Endothelial cell of umbilical vein (primary cell): Measurements from ENCODE around the gene TMUB2. TPM values are rescaled to one million over a fixed set of nuclear protein-coding genes. Genes with fewer than 3 reads are reported as not detected.

Source experiments
- BruUV-seq: library from RNA; stranded (reverse); fragments of 400-500 nt; replicated peaks from 2 replicates; lab custom pipeline; 2021; lab: Mats Ljungman, UMichigan
- CTCF ChIA-PET: fragments of 300-600, 350-600 bp; sonication (Branson Sonifier 250); formaldehyde crosslinking; loops from one replicate; lab custom pipeline; 2021; ENCODE audit warnings: antibody characterized with exemption, inconsistent platforms; lab: Charles Lee
- POLR2A ChIA-PET: fragments of 300-600, 350-600 bp; sonication (Branson Sonifier 250); formaldehyde crosslinking; loops from one replicate; lab custom pipeline; 2021; ENCODE audit warnings: antibody characterized with exemption, inconsistent platforms; lab: Charles Lee
- DNase-seq: peaks from one replicate; pipeline ENCODE4 v3.0.0-alpha.2; 2011; ENCODE audit warnings: low read depth, low spot score
- FAIRE-seq: peaks from 2 replicates; lab custom pipeline; 2011; peaks lifted over from hg19 to GRCh38; lab: Jason Lieb, UNC
- H2AFZ ChIP-seq: 2 replicates; pipeline ENCODE4 v1.6.0; 2012; ENCODE audit warnings: low read depth, low read length, control low read depth, inconsistent platforms
- H3K27ac ChIP-seq: 2 replicates; pipeline ENCODE4 v1.5.1; 2011; ENCODE audit warnings: low read depth, mild to moderate bottlenecking, control low read depth, low read length, moderate library complexity; ENCODE audit not compliant: insufficient read depth
- H3K27me3 ChIP-seq, 2 experiments: 2 replicates each; pipeline versions ENCODE4 v1.6.0 to v1.6.1; 2011; ENCODE audit warnings: low read length in 2 of 2, mixed read lengths in 1 of 2; ENCODE audit not compliant: control insufficient read depth in 2 of 2, insufficient read depth in 2 of 2
- H3K36me3 ChIP-seq, 2 experiments: 2 replicates in 1 of 2; 3 replicates in 1 of 2; pipeline ENCODE4 v1.5.1; 2011; ENCODE audit warnings: low read length in 2 of 2, mild to moderate bottlenecking in 1 of 2, moderate library complexity in 1 of 2; ENCODE audit not compliant: control insufficient read depth in 2 of 2, insufficient read depth in 2 of 2; ENCODE audit errors: extremely low read depth in 1 of 2
- H3K4me1 ChIP-seq: 3 replicates; pipeline ENCODE4 v1.5.1; 2011; ENCODE audit warnings: mild to moderate bottlenecking, low read length; ENCODE audit not compliant: control insufficient read depth, insufficient read depth; ENCODE audit errors: extremely low read depth
- H3K4me2 ChIP-seq: 2 replicates; pipeline ENCODE4 v1.6.1; 2011; ENCODE audit warnings: low read length, control low read depth, mixed read lengths; ENCODE audit not compliant: insufficient read depth
- H3K4me3 ChIP-seq, 3 experiments: fragments of 200-600 bp in 1 of 3; sonication (generic), shearing (Covaris generic) in 1 of 3; replicated peaks in 1 of 3; 2 replicates each; pipeline ENCODE4 v1.5.1; 2011 to 2016; ENCODE audit warnings: control low read depth in 3 of 3, low read length in 3 of 3, mild to moderate bottlenecking in 2 of 3, inconsistent platforms in 1 of 3, low read depth in 1 of 3, moderate library complexity in 1 of 3; ENCODE audit not compliant: insufficient read depth in 1 of 3
- H3K79me2 ChIP-seq: 2 replicates; pipeline ENCODE4 v1.6.0; 2012; ENCODE audit warnings: low read length, inconsistent platforms; ENCODE audit not compliant: control insufficient read depth, insufficient read depth
- H3K9ac ChIP-seq: replicated peaks from 2 replicates; pipeline ENCODE3; 2011; ENCODE audit warnings: low read length, control low read depth; ENCODE audit not compliant: insufficient read depth; ENCODE audit errors: extremely low read depth
- H3K9me1 ChIP-seq: replicated peaks from 3 replicates; pipeline ENCODE4 v1.6.0; 2011; ENCODE audit warnings: mild to moderate bottlenecking, low read length; ENCODE audit not compliant: control insufficient read depth, insufficient read depth; ENCODE audit errors: extremely low read depth
- H3K9me3 ChIP-seq: replicated peaks from 2 replicates; pipeline ENCODE4 v1.5.1; 2012; ENCODE audit warnings: low read length, inconsistent platforms; ENCODE audit not compliant: control insufficient read depth, insufficient read depth
- H4K20me1 ChIP-seq: replicated peaks from 2 replicates; pipeline ENCODE3; 2011; ENCODE audit warnings: mild to moderate bottlenecking, low read length; ENCODE audit not compliant: control insufficient read depth, insufficient read depth; ENCODE audit errors: extremely low read depth
- EZH2 ChIP-seq: IDR thresholded peaks from 2 replicates; pipeline ENCODE4 v1.6.1; 2012; ENCODE audit warnings: borderline replicate concordance, low read depth, mild to moderate bottlenecking, moderate library complexity, low read length, inconsistent platforms; ENCODE audit not compliant: severe bottlenecking
- FOS ChIP-seq: IDR thresholded peaks from 2 replicates; pipeline ENCODE4 v1.6.1; 2011; ENCODE audit warnings: mild to moderate bottlenecking, low read length, moderate library complexity, borderline replicate concordance; ENCODE audit not compliant: insufficient read depth
- GATA2 ChIP-seq: IDR thresholded peaks from 2 replicates; pipeline ENCODE4 v1.7.0; 2011; ENCODE audit warnings: low read depth, mild to moderate bottlenecking, moderate library complexity, mixed read lengths, low read length; ENCODE audit not compliant: insufficient read length, insufficient read depth
- MYC ChIP-seq: IDR thresholded peaks from one replicate; pipeline ENCODE4 v1.6.1; 2011; ENCODE audit warnings: mild to moderate bottlenecking, low read depth, low read length
- POLR2A ChIP-seq: IDR thresholded peaks from 2 replicates; pipeline ENCODE4 v1.6.1; 2012; ENCODE audit warnings: low read depth, mild to moderate bottlenecking, control low read depth, low read length
- dilution Hi-C: fragments of 300-500 bp; cut with MboI; formaldehyde crosslinking; loops from one replicate; pipeline ENCODE4 v1.15.0; 2019; ENCODE audit warnings: low sequenced_read_pairs; ENCODE audit not compliant: extremely low pct_ligation_motif_present
- intact Hi-C: fragments of 100-400 bp; cut with micrococcal nuclease; formaldehyde crosslinking; loops from one replicate; pipeline ENCODE4 v1.10.0; 2022
- polyA plus RNA-seq, 4 experiments: library from polyadenylated mRNA; depleted of rRNA in 3 of 4; stranded (reverse) in 3 of 4; unstranded in 1 of 4; fragments of >200 nt; gene quantifications; 2 replicates each; pipeline versions ENCODE4 v1.2.1 to v1.2.3, GENCODE V29; 2011 to 2012; ENCODE audit warnings: missing spikeins in 1 of 4
- total RNA-seq: library from RNA; stranded (reverse); gene quantifications from 2 replicates; pipeline ENCODE4 v1.2.3, GENCODE V29; 2021
- TF ChIP-seq, protein P1 (sequence below): IDR thresholded peaks from 2 replicates; pipeline ENCODE4 v1.6.1; 2011; ENCODE audit not compliant: insufficient read depth, insufficient read length
- TF ChIP-seq, protein P2 (sequence below), 2 donors: IDR thresholded peaks; 1 replicate in 1 of 2; 2 replicates in 1 of 2; pipeline ENCODE4 v1.5.1; 2011; ENCODE audit warnings: low read length in 2 of 2, mild to moderate bottlenecking in 2 of 2, moderate library complexity in 2 of 2, control low read depth in 1 of 2, inconsistent platforms in 1 of 2, low read depth in 1 of 2; ENCODE audit not compliant: insufficient read depth in 1 of 2; ENCODE audit errors: extremely low read depth in 1 of 2

The TMUB2 gene
- total and polyA plus RNA-seq, 2 donors (not counting 3 experiments of a cell fraction or from before 2014, with no cell fraction given): 43.6 to 72.5 TPM

DNA sequence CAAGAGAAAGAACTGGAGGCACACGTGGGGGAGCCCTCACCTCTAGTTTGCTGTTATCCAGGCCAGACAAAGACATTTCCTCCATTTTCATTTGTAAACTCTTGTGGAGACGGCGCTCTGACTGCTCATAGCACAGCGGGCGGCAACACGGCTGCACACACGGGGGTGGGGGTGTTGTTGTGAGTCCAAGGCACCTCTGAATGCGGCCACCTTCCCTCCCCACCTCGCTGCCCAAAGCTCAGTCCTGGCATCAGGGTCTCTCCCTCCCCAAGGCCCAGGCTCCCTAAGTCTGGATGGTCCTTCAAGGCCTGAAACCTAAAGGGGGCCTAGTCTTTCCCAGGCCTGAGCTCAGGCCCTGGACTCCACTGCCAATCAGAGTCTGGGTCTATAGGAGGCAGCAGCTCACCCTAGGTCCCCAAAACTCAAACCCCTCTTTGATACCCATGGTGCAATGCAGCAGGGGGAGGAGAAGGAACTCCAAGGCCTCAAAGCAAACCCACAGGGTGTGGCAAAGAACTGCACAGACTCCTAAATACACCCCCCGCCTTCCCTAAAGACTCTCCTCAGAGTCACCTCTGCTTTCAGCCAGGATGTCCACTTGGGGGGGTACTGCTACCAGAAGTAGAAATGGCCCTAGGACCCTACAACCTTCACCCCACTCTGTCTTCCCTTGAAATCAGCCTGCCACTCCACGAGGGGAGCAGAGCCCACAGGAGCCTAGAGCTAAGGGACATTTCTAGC lies 11.4 kb downstream of the TMUB2 start:
- Histone ChIP-seq H2AFZ (no peak overlapping the region), H4K20me1 (no peaks in the 10 kb centered on the region), H3K9me1 (no peaks in the 10 kb centered on the region), H3K4me2 (peak overlapping the region; percentile 71), H3K4me1 (peaks cover 18% of the 10 kb centered on the region), H3K4me3 (peak overlapping the region; percentile 68 to 94 (median 88)), H3K9ac (peak overlapping the region; percentile 83), H3K36me3 (peaks cover 11 to 35% of the 10 kb centered on the region in 2 experiments), H3K27me3 (no peaks in the 10 kb centered on the region), H3K79me2 (peaks cover 23% of the 10 kb centered on the region), H3K27ac (peak overlapping the region; percentile 67), H3K9me3 (no peaks in the 10 kb centered on the region)
- TSS peak; percentile 39 for BruUV-seq
- intact Hi-C loops: loop anchor here (1.0 kb wide), 1 partner anchor 11 kb away; no protein-coding TSS in a partner anchor
- DNase-seq (peak; percentile 30), FAIRE-seq (peak; percentile 62)
- dilution Hi-C loops: no loop called here
- CTCF ChIA-PET: interaction anchor here (1.0 to 1.4 kb wide), 4 partner anchors 12 to 325 kb away, joined by 3 to 7 read pairs (median 3); partner anchors contain the start of gene TMUB2
- TF ChIP-seq GATA2 (no peak), MYC (no peak), POLR2A (no peak), EZH2 (no peak), FOS (no peak)
- TF ChIP-seq, protein P1, sequence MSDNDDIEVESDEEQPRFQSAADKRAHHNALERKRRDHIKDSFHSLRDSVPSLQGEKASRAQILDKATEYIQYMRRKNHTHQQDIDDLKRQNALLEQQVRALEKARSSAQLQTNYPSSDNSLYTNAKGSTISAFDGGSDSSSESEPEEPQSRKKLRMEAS: no peak
- TF ChIP-seq, protein P2, sequence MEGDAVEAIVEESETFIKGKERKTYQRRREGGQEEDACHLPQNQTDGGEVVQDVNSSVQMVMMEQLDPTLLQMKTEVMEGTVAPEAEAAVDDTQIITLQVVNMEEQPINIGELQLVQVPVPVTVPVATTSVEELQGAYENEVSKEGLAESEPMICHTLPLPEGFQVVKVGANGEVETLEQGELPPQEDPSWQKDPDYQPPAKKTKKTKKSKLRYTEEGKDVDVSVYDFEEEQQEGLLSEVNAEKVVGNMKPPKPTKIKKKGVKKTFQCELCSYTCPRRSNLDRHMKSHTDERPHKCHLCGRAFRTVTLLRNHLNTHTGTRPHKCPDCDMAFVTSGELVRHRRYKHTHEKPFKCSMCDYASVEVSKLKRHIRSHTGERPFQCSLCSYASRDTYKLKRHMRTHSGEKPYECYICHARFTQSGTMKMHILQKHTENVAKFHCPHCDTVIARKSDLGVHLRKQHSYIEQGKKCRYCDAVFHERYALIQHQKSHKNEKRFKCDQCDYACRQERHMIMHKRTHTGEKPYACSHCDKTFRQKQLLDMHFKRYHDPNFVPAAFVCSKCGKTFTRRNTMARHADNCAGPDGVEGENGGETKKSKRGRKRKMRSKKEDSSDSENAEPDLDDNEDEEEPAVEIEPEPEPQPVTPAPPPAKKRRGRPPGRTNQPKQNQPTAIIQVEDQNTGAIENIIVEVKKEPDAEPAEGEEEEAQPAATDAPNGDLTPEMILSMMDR (IDR thresholded peaks at IDR 0.05; ENCODE audit: extremely low read depth in 1 of 2, insufficient read depth in 1 of 2, low read depth in 1 of 2, low read length in 2 of 2): no peak
- POLR2A ChIA-PET: interaction anchor here (1.0 kb wide), 1 partner anchor 12 kb away, joined by 3 read pairs; the partner anchor contains the start of gene TMUB2
